CD4-positive, alpha-beta T cell (primary cell): ENCODE data around the gene RMDN2. TPM values are rescaled to one million over a fixed set of nuclear protein-coding genes. Genes with fewer than 3 reads are reported as not detected.

Source experiments
- ATAC-seq: fragments of 200-7000 bp; cut with Tn5 transposase; one replicate; pipeline ENCODE4 v1.10.0; 2022; ENCODE audit warnings: mild to moderate bottlenecking; ENCODE audit not compliant: poor library complexity
- CTCF ChIA-PET: fragments of 350-600 bp; sonication (Branson Sonifier 250); formaldehyde crosslinking; loops from one replicate; lab custom pipeline; 2021; ENCODE audit warnings: antibody characterized with exemption, inconsistent platforms; lab: Charles Lee
- POLR2A ChIA-PET: fragments of 350-600 bp; sonication (Branson Sonifier 250); formaldehyde crosslinking; loops from one replicate; lab custom pipeline; 2021; ENCODE audit warnings: antibody characterized with exemption, inconsistent platforms; lab: Charles Lee
- DNase-seq, 14 experiments: peaks; one replicate each; pipeline ENCODE4 v3.0.0-alpha.2; 2013 to 2020; ENCODE audit warnings: mixed read lengths in 2 of 14
- H3K27ac ChIP-seq, 2 donors: one replicate each; pipeline versions ENCODE4 v1.5.1 to v1.7.0; 2013; ENCODE audit warnings: low read length in 2 of 2, low read depth in 1 of 2, mild to moderate bottlenecking in 1 of 2
- H3K27me3 ChIP-seq, 2 experiments: 1 replicate in 1 of 2; 2 replicates in 1 of 2; pipeline versions ENCODE4 v1.6.1 to v1.7.0; 2013; ENCODE audit warnings: low read length in 2 of 2, control low read depth in 1 of 2, mild to moderate bottlenecking in 1 of 2, moderate library complexity in 1 of 2; ENCODE audit not compliant: insufficient read depth in 2 of 2, control insufficient read depth in 1 of 2
- H3K36me3 ChIP-seq: one replicate; pipeline ENCODE4 v1.6.1; 2013; ENCODE audit warnings: low read length, control low read depth; ENCODE audit not compliant: insufficient read depth
- H3K4me1 ChIP-seq: one replicate; pipeline ENCODE4 v1.6.1; 2013; ENCODE audit warnings: low read length, control low read depth; ENCODE audit not compliant: insufficient read depth
- H3K4me3 ChIP-seq: one replicate; pipeline ENCODE4 v1.5.1; 2013; ENCODE audit warnings: mild to moderate bottlenecking, low read length, moderate library complexity
- H3K9me3 ChIP-seq, 2 experiments: 1 replicate in 1 of 2; 2 replicates in 1 of 2; pipeline versions ENCODE4 v1.6.1 to v1.7.0; 2013; ENCODE audit warnings: low read length in 2 of 2, mild to moderate bottlenecking in 2 of 2, control low read depth in 1 of 2, moderate library complexity in 1 of 2; ENCODE audit not compliant: control insufficient read depth in 1 of 2, insufficient read depth in 1 of 2
- H3K27ac Mint-ChIP-seq: one replicate; pipeline ENCODE4 v1.8.0; 2020; ENCODE audit warnings: mixed read lengths
- H3K27me3 Mint-ChIP-seq: one replicate; pipeline ENCODE4 v1.8.0; 2021; ENCODE audit warnings: mixed read lengths
- H3K36me3 Mint-ChIP-seq: one replicate; pipeline ENCODE4 v1.8.0; 2021; ENCODE audit warnings: low read depth, mixed read lengths
- H3K4me1 Mint-ChIP-seq: one replicate; pipeline ENCODE4 v1.8.0; 2021; ENCODE audit warnings: low read depth, mixed read lengths
- H3K4me3 Mint-ChIP-seq: one replicate; pipeline ENCODE4 v1.8.0; 2020; ENCODE audit warnings: mild to moderate bottlenecking, mixed read lengths
- H3K9me3 Mint-ChIP-seq: one replicate; pipeline ENCODE4 v1.8.0; 2020; ENCODE audit warnings: mixed read lengths
- CTCF ChIP-seq: fragments of 200-600 bp; IDR thresholded peaks from one replicate; pipeline ENCODE4 v1.8.0; 2022; ENCODE audit warnings: antibody characterized with exemption, mild to moderate bottlenecking
- intact Hi-C, 2 experiments: fragments of 100-400 bp; cut with DNase I in 1 of 2; cut with micrococcal nuclease in 1 of 2; formaldehyde crosslinking; loops; one replicate each; pipeline versions ENCODE4 v1.15.1 to v1.9.0; 2023 to 2025; cut with DNase I, micrococcal nuclease
- total RNA-seq, 174 experiments: library from RNA in 2 of 174; stranded (reverse) in 2 of 174; gene quantifications; one replicate each; pipeline ENCODE4 v1.2.3 and lab custom pipeline; 2021 to 2026

The RMDN2 gene
- total RNA-seq, 2 experiments from 2014 or later = 2.4 to 3.3 TPM

GRCh38 chr2:38010995-38011394, 85.9 kb downstream of the RMDN2 start:
- H3K4me1 ChIP-seq = no peaks in the 10 kb centered on the region
- CTCF ChIA-PET = no interaction called here
- intact Hi-C loops = no loop called here
- H3K4me3 ChIP-seq = no peak overlapping the region
- no peaks in the 10 kb centered on the region for H3K27me3 Mint-ChIP-seq
- TF ChIP-seq CTCF = no peak
- POLR2A ChIA-PET = no interaction called here
- no peaks in the 10 kb centered on the region for H3K9me3 Mint-ChIP-seq
- peaks cover 46% of the 10 kb centered on the region for H3K36me3 Mint-ChIP-seq
- H3K4me1 Mint-ChIP-seq = no peaks in the 10 kb centered on the region
- H3K9me3 ChIP-seq = no peaks in the 10 kb centered on the region
- H3K27me3 ChIP-seq = no peaks in the 10 kb centered on the region
- DNase-seq (no peak), ATAC-seq (no peak)
- H3K27ac ChIP-seq = no peak overlapping the region
- H3K27ac Mint-ChIP-seq = no peak overlapping the region
- no peaks in the 10 kb centered on the region for H3K36me3 ChIP-seq
- no peak overlapping the region for H3K4me3 Mint-ChIP-seq

GRCh38 chr2:38013158-38013752, 88.2 kb downstream of the RMDN2 start:
- Mint-ChIP-seq H3K27me3 (no peaks in the 10 kb centered on the region), H3K4me3 (no peak overlapping the region), H3K9me3 (no peaks in the 10 kb centered on the region), H3K4me1 (no peaks in the 10 kb centered on the region), H3K36me3 (peaks cover 31% of the 10 kb centered on the region), H3K27ac (no peak overlapping the region)
- Histone ChIP-seq H3K36me3 (no peaks in the 10 kb centered on the region), H3K4me3 (no peak overlapping the region), H3K4me1 (no peaks in the 10 kb centered on the region), H3K27ac (no peak overlapping the region), H3K9me3 (no peaks in the 10 kb centered on the region), H3K27me3 (no peaks in the 10 kb centered on the region)
- CTCF ChIA-PET = no interaction called here
- ATAC-seq (no peak), DNase-seq (no peak)
- no peak for TF ChIP-seq CTCF
- intact Hi-C loops = no loop called here
- POLR2A ChIA-PET = no interaction called here

- peak in 2 of 14 experiments; percentile 7 to 20 for DNase-seq
- H3K27me3 ChIP-seq = no peaks in the 10 kb centered on the region
- no peak for TF ChIP-seq CTCF
- no peaks in the 10 kb centered on the region for H3K36me3 ChIP-seq
- Mint-ChIP-seq H3K36me3 (peaks cover 11% of the 10 kb centered on the region), H3K4me3 (no peak overlapping the region), H3K9me3 (no peaks in the 10 kb centered on the region), H3K4me1 (no peaks in the 10 kb centered on the region), H3K27me3 (no peaks in the 10 kb centered on the region), H3K27ac (no peak overlapping the region)
- H3K4me3 ChIP-seq = no peak overlapping the region
- H3K9me3 ChIP-seq = peaks cover 0 to 8% of the 10 kb centered on the region in 2 experiments
- H3K4me1 ChIP-seq = no peaks in the 10 kb centered on the region
- no peak overlapping the region for H3K27ac ChIP-seq
- CTCF ChIA-PET = no interaction called here
- POLR2A ChIA-PET = no interaction called here
- ATAC-seq = no peak
- intact Hi-C loops = no loop called here
These were observed 91.1 kb downstream of the RMDN2 start for GRCh38 chr2:38016219-38016618.
